NCI-H2171 treated with DMSO at 0.1 percent for 48 hours (cell line): Measurements from ENCODE around the gene ARID3C.

Source experiments
- DNase-seq: peaks from one replicate; lab custom pipeline; 2025; lab: John Stamatoyannopoulos, UW

The ARID3C gene

GRCh38 chr9:34594177-34594576, 34.7 kb downstream of the ARID3C start:
- no peak for DNase-seq

GRCh38 chr9:34592895-34593601, 35.8 kb downstream of the ARID3C start:
- DNase-seq, result peak; percentile 14

- DNase-seq, result no peak
These were observed 36.7 kb downstream of the ARID3C start for GRCh38 chr9:34591917-34592866.

GRCh38 chr9:34591248-34591916, 37.5 kb downstream of the ARID3C start:
- peak; percentile 21 for DNase-seq

GRCh38 chr9:34590381-34591247, 38.3 kb downstream of the ARID3C start:
- DNase-seq, result no peak

GRCh38 chr9:34589636-34590380, 39.1 kb downstream of the ARID3C start, which contains the start of gene CNTFR:
Gene CNTFR (minus strand): TSS chr9:34589724. CDS start chr9:34568981, 20,743 bp downstream.
- DNase-seq, result peak; percentile 31

- peak; percentile 4 for DNase-seq
These were observed 39.9 kb downstream of the ARID3C start for GRCh38 chr9:34588671-34589635.

- DNase-seq, result no peak
These were observed 41.6 kb downstream of the ARID3C start for GRCh38 chr9:34587271-34587670.

- DNase-seq, result no peak
These were observed 42.8 kb downstream of the ARID3C start for GRCh38 chr9:34585946-34586669.

- DNase-seq, result no peak
These were observed 43.9 kb downstream of the ARID3C start for GRCh38 chr9:34584970-34585369.

GRCh38 chr9:34582787-34583186, 46.1 kb downstream of the ARID3C start:
- no peak for DNase-seq

- DNase-seq, result no peak
These were observed 47.5 kb downstream of the ARID3C start for GRCh38 chr9:34581318-34581717.

GRCh38 chr9:34580358-34580757, 48.5 kb downstream of the ARID3C start:
- DNase-seq, result no peak

- no peak for DNase-seq
These were observed 49.1 kb downstream of the ARID3C start for GRCh38 chr9:34579808-34580163.

- DNase-seq, result no peak
These were observed 49.6 kb downstream of the ARID3C start for GRCh38 chr9:34579104-34579807.

GRCh38 chr9:34578241-34579103, 50.4 kb downstream of the ARID3C start:
- DNase-seq, result no peak
